Measurements from ENCODE around the gene LPIN1. TPM values are rescaled to one million over a fixed set of nuclear protein-coding genes. Genes with fewer than 3 reads are reported as not detected.

Gene LPIN1
- total RNA-seq, 1 experiment from 2014 or later = 139 TPM

Other genes with a start within 250 kb of the LPIN1 start
- gene GREB1, start 212.6 kb upstream of the LPIN1 start, total RNA-seq (2014; rRNA removed; shearing (Covaris generic); ENCODE audit: low replicate concordance) = 2.7 and 3.1 TPM in 2 replicates
- not detected in 2 replicates for gene NTSR2, start 76.4 kb upstream of the LPIN1 start, total RNA-seq (2014; rRNA removed; shearing (Covaris generic); ENCODE audit: low replicate concordance)

Data from MG63 (cell line).